HEK293T (cell line): ENCODE measurements around the gene FZD2.

ENCODE experiments used
- ARNT ChIP-seq: fragments of 450-650 bp; IDR thresholded peaks from 2 replicates; pipeline ENCODE4 v1.6.1; 2017; ENCODE audit warnings: mild to moderate bottlenecking
- BHLHE40 ChIP-seq: fragments of 450-650 bp; IDR thresholded peaks from 2 replicates; pipeline ENCODE4 v1.6.1; 2016; ENCODE audit warnings: mild to moderate bottlenecking, moderate library complexity, borderline replicate concordance
- ELF4 ChIP-seq: fragments of 450-650 bp; IDR thresholded peaks from 2 replicates; pipeline ENCODE4 v1.6.1; 2017; ENCODE audit warnings: antibody characterized with exemption
- FOXA1 ChIP-seq: fragments of 450-650 bp; IDR thresholded peaks from 2 replicates; pipeline ENCODE4 v1.6.1; 2016; ENCODE audit warnings: mild to moderate bottlenecking
- FOXK2 ChIP-seq: fragments of 450-650 bp; IDR thresholded peaks from 2 replicates; pipeline ENCODE4 v1.6.1; 2016; ENCODE audit warnings: mild to moderate bottlenecking
- FOXM1 ChIP-seq: fragments of 450-650 bp; IDR thresholded peaks from 2 replicates; pipeline ENCODE4 v1.6.1; 2017; ENCODE audit warnings: mild to moderate bottlenecking, borderline replicate concordance
- HDGF ChIP-seq: fragments of 450-650 bp; IDR thresholded peaks from 2 replicates; pipeline ENCODE4 v1.6.1; 2017; ENCODE audit warnings: antibody characterized with exemption, borderline replicate concordance
- LEF1 ChIP-seq: fragments of 450-650 bp; IDR thresholded peaks from 2 replicates; pipeline ENCODE4 v1.6.1; 2017; ENCODE audit warnings: mild to moderate bottlenecking, borderline replicate concordance
- NFRKB ChIP-seq: fragments of 450-650 bp; IDR thresholded peaks from 2 replicates; pipeline ENCODE4 v1.6.1; 2016; ENCODE audit warnings: mild to moderate bottlenecking, moderate library complexity
- PKNOX1 ChIP-seq: fragments of 450-650 bp; IDR thresholded peaks from 2 replicates; pipeline ENCODE4 v1.6.1; 2016
- SP1 ChIP-seq: fragments of 450-650 bp; IDR thresholded peaks from 2 replicates; pipeline ENCODE4 v1.6.1; 2017
- SUZ12 ChIP-seq: fragments of 450-650 bp; IDR thresholded peaks from 2 replicates; pipeline ENCODE4 v1.6.1; 2016; ENCODE audit warnings: mild to moderate bottlenecking
- TARDBP ChIP-seq: fragments of 450-650 bp; IDR thresholded peaks from 2 replicates; pipeline ENCODE4 v1.6.1; 2016
- ZNF384 ChIP-seq: fragments of 450-650 bp; IDR thresholded peaks from 2 replicates; pipeline ENCODE4 v1.6.1; 2016

GRCh38 chr17:44565866-44566443 is 8.7 kb downstream of the FZD2 start:
- no peak for TF ChIP-seq SUZ12
- TF ChIP-seq NFRKB, result no peak
- no peak for TF ChIP-seq ELF4
- TF ChIP-seq SP1, result no peak
- TF ChIP-seq ZNF384, result no peak
- TF ChIP-seq TARDBP, result no peak
- TF ChIP-seq FOXK2, result no peak
- no peak for TF ChIP-seq BHLHE40
- no peak for TF ChIP-seq PKNOX1
- TF ChIP-seq ARNT, result no peak
- TF ChIP-seq HDGF, result no peak
- no peak for TF ChIP-seq LEF1
- TF ChIP-seq FOXA1, result no peak
- TF ChIP-seq FOXM1, result no peak
